Measurements from ENCODE around the gene SLF1.

DNA sequence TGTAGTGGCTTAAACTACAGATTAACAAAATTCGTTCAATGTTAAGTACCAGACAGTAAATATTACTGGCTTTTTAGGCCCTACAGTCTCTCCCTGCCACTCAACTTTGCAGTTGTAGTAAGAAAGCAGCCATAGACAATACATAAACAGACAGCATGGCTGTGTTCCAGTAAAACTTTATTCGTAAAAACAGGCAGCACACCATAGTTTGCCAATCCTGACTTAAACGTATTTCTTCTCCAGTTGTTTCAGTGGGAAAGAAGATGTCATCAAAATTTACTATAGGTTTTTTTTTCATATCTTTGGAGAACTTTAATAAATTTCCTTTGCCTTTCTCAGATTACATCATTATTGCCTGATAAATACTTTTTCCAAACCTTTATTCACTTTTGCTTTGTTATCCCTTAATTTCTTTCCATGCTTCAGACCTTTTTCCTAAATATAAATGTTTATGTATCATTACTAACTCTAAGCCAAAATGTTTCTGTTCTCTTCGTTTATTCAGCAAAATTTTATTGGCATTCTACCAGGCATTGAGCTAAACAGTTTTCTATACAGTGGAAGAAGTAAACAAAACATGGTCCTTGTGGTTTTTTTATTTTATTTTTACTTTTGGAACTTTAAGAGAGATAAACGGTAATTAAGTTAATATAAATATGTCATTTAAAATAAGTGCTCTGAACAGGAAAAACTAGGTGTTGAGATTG, 64.5 kb downstream of the SLF1 start:
- TF ChIP-seq, protein P1, sequence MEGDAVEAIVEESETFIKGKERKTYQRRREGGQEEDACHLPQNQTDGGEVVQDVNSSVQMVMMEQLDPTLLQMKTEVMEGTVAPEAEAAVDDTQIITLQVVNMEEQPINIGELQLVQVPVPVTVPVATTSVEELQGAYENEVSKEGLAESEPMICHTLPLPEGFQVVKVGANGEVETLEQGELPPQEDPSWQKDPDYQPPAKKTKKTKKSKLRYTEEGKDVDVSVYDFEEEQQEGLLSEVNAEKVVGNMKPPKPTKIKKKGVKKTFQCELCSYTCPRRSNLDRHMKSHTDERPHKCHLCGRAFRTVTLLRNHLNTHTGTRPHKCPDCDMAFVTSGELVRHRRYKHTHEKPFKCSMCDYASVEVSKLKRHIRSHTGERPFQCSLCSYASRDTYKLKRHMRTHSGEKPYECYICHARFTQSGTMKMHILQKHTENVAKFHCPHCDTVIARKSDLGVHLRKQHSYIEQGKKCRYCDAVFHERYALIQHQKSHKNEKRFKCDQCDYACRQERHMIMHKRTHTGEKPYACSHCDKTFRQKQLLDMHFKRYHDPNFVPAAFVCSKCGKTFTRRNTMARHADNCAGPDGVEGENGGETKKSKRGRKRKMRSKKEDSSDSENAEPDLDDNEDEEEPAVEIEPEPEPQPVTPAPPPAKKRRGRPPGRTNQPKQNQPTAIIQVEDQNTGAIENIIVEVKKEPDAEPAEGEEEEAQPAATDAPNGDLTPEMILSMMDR (conservative IDR thresholded peaks at IDR 0.05 in 1 of 2, IDR thresholded peaks at IDR 0.05 in 1 of 2; ENCODE audit: extremely low read depth in 1 of 2, insufficient read depth in 1 of 2, low read depth in 1 of 2, low read length in 2 of 2) = no peak
- no peak for TF ChIP-seq EZH2 (IDR thresholded peaks at IDR 0.05; ENCODE audit: borderline replicate concordance, low read length)

Measured in mammary epithelial cell (primary cell).